GDM1 (cell line): ENCODE measurements around the gene CSTPP1.
"Not testable (repeated sequence)": the region's sequence is repeated elsewhere in the genome, so short reads cannot be mapped to it uniquely, and the experiment has no call there.

Source experiments
- DNase-seq: peaks from one replicate; lab custom pipeline; 2025; lab: John Stamatoyannopoulos, UW

CSTPP1 gene

GRCh38 chr11:47050284-47050683 is 113.7 kb downstream of the CSTPP1 start:
- no peak for DNase-seq

- no peak for DNase-seq
These were observed 114.7 kb downstream of the CSTPP1 start for GRCh38 chr11:47051217-47051616.

GRCh38 chr11:47052165-47052564 is 115.6 kb downstream of the CSTPP1 start:
- no peak for DNase-seq

GRCh38 chr11:47052576-47052975 is 116.0 kb downstream of the CSTPP1 start:
- no peak for DNase-seq

GRCh38 chr11:47055534-47055933 is 119.0 kb downstream of the CSTPP1 start:
- DNase-seq: no peak

GRCh38 chr11:47056261-47056915 is 119.8 kb downstream of the CSTPP1 start:
- DNase-seq: peak; percentile 7

- DNase-seq: no peak
These were observed 120.8 kb downstream of the CSTPP1 start for GRCh38 chr11:47057365-47057764.

- DNase-seq: peak; percentile 63
These were observed 124.2 kb downstream of the CSTPP1 start for GRCh38 chr11:47060807-47061206.

GRCh38 chr11:47061429-47062178 is 125.0 kb downstream of the CSTPP1 start:
- no peak for DNase-seq

- no peak for DNase-seq
These were observed 126.2 kb downstream of the CSTPP1 start for GRCh38 chr11:47062736-47063135.

- no peak for DNase-seq
These were observed 130.8 kb downstream of the CSTPP1 start for GRCh38 chr11:47067401-47067800.

GRCh38 chr11:47070769-47071168 is 134.2 kb downstream of the CSTPP1 start:
- no peak for DNase-seq

- no peak for DNase-seq
These were observed 134.8 kb downstream of the CSTPP1 start for GRCh38 chr11:47071341-47071740.

- DNase-seq: no peak
These were observed 135.3 kb downstream of the CSTPP1 start for GRCh38 chr11:47071791-47072261.

GRCh38 chr11:47078751-47079521 is 142.4 kb downstream of the CSTPP1 start:
- DNase-seq: no peak

GRCh38 chr11:47080775-47081174 is 144.2 kb downstream of the CSTPP1 start:
- not testable (repeated sequence) for DNase-seq

GRCh38 chr11:47083913-47084312 is 147.4 kb downstream of the CSTPP1 start:
- DNase-seq: no peak

GRCh38 chr11:47087801-47088200 is 151.2 kb downstream of the CSTPP1 start:
- DNase-seq: peak; percentile 66

GRCh38 chr11:47093541-47093940 is 157.0 kb downstream of the CSTPP1 start:
- no peak for DNase-seq

GRCh38 chr11:47096871-47097270 is 160.3 kb downstream of the CSTPP1 start:
- DNase-seq: not testable (repeated sequence)

GRCh38 chr11:47098223-47098622 is 161.7 kb downstream of the CSTPP1 start:
- not testable (repeated sequence) for DNase-seq

- no peak for DNase-seq
These were observed 162.8 kb downstream of the CSTPP1 start for GRCh38 chr11:47099214-47099917.
